HG03175 (cell line): Measurements from ENCODE around the gene CKS1B.

ENCODE experiments used
- ATAC-seq: cut with Tn5 transposase; IDR thresholded peaks from one replicate; pipeline ENCODE4 v1.9.1; 2021; ENCODE audit warnings: mild to moderate bottlenecking, moderate library complexity; ENCODE audit not compliant: unreplicated experiment

CKS1B gene

DNA sequence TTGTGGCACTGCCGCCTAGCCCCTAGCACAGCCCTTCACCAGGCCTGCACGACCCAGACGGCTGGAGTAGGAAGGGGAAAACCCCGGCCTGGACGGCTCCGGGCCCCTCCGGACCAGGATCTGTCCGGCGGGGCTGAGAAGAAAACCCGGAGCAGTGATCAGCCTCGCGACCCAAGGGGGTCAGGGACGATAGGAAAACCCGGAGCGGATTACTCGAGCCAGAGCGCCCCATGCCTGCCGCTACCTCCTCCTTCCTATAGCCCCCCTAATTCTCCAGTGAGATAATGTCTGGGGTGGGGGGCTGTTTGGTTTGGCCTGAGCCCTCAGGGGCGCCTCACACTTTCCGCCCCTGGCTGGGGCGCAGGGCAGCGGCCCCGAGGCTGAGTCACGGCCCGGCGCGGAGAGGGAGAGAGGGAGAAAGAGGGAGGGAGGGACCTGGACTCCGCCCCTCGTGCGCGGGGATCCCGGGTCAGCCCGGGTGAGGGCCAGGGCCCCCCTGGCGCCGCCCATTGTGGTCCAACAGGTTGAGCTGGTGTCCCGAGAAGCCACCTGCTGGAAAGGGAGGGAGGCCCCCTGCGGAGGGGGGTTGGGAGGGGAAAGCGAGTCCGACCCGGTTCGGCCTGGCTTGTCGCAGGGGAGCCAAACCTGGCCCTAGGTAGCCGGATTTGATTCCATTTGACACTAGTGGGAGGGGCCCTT lies 26.4 kb downstream of the CKS1B start:
- ATAC-seq, result peak; percentile 37

DNA sequence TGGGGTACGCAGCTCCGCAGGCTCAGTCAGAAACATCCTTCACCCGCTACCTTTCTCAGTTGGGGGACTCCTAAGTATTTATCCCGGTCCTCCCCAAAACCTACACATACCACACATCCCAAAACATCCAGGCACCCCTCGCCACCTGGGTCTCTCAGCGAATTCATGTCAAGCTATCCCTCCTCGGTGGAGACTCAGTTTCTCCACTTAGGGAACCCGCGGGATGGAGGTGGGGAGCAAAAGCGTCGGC lies 26.9 kb downstream of the CKS1B start:
- ATAC-seq, result no peak

DNA sequence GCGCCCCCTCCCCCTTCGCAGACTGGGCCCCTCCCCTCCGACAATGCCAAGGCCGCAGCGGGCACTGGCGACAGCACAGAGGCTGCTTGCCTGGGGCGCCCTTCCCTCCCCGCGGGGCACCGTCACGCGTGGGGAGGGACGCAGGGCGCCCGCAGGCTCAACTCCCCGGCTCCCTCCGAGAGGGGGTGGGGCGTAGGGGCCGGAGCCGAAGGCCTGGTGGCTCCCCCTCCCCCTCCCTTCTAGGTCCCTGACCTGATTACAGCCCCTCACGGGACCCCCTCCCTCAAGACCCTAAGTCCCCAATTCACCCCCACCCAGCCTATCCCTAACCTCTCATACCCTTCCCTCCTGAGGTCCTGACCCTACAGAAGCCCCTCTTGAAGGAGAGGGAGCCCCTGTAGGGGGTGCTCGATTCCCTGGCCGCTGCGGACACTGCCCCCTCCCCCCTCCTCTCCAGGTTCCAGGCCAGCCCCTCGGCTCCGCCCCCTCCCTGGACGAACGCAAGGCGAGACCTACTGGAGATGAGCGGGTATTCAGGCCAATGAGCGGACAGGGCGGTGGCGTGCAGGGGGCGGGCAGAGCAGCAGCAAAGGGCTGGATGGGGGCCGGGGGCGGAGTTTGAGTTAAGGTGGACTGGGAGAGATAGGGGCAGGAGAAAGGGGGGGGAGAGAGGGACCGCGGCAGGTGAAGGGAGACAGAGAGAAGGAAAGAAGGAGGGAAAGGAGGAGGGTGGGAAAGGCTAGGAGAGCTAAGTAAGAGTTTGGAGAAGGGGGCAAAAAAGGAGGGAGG lies 27.4 kb downstream of the CKS1B start:
- ATAC-seq, result peak; percentile 62

DNA sequence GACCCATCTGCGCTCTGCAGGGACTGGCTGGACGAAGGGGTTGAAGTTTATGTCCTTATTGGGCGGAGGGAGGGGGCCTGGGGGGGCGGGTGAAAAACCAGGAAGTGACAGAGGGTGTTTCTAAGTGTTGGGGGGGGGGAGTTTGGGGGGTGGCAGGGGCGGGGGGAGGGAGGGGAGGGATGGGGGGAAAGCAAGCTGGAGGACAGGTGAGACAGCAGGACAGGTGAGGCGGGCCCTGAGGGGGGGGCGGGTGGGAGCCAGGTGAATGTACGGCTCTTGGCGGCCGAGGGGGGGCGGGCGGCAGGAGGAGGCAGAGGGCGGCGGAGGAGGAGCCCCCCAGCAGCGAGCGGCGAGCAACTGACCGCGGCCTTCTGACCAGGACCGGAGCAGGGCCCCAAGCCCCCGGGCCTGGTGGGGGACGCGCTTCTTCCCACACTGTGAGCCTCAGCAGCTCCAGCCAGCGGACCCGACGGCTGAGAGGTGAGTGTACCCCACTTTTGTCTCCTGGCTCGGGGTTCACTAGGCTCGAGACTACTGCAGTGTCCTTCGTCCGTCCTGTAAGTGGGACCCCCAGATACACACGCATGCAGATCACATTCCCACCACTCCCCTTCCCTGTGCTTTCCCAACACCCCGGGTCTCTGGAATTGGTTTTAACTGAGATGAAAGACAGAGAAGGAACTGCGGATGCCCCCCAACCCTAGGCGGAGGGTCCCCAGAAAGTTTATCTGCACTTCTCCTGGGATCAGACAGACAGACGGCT lies 28.2 kb downstream of the CKS1B start, which contains the start of gene ZBTB7B:
TSS of gene ZBTB7B (plus strand) at position 339 of the 763 bp plus-strand sequence. CDS start 11,859 bp downstream, outside the sequence.
- peak; percentile 6 for ATAC-seq

DNA sequence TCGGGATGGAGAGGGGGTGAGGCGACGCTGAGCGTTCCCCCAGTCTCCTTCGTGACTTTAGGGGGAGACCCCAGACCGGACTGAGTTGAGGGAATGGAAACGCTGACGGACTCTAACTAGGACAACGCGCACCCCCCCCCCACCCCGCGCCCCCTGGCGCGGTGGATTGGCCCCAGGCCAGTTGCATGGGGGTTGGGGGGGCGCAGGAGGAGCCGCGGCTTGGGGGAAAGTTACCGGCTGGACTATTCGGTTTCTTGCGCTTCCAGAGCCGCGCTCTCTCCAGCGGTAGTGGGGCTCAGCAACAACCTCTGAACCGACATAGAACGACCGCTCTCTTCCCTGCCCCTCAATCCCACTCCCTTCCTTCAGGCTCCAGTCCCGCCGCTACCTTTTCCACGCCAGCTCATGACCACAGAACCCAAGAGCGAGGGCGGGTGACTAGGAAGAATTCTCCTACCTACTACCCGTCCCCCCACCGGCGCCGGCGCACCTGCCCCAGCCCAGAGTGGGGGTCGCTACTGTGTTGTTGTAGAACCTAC lies 28.8 kb downstream of the CKS1B start:
- no peak for ATAC-seq

DNA sequence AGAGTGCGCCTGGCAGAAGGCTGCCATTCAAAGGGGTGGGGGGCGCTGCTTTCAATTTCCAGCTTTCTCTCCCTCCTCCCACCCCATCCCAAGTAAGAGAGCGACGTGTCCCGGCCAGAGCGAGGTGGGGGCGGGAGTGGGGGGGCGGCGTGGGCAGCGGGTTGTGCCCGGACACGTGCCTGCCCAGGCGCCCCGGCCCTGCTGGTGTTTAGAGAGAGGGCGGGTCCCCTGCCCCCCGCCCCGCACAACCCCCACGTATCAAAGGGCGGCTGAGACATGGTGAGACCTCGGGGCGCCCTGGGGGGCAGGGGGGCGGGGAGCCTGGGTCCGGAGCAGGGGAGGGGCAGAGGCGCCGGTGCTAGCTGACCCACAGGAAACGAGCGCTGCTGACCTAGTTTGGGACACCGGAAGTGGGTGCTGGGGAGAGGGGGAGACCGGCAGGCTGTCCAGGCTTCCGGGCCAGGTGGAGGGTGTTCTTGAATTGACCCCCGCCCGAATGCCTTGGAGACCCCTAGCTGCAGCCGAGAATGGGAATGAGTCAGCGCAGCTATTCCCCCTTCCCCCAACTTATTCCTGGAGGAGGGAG lies 29.4 kb downstream of the CKS1B start:
- no peak for ATAC-seq

DNA sequence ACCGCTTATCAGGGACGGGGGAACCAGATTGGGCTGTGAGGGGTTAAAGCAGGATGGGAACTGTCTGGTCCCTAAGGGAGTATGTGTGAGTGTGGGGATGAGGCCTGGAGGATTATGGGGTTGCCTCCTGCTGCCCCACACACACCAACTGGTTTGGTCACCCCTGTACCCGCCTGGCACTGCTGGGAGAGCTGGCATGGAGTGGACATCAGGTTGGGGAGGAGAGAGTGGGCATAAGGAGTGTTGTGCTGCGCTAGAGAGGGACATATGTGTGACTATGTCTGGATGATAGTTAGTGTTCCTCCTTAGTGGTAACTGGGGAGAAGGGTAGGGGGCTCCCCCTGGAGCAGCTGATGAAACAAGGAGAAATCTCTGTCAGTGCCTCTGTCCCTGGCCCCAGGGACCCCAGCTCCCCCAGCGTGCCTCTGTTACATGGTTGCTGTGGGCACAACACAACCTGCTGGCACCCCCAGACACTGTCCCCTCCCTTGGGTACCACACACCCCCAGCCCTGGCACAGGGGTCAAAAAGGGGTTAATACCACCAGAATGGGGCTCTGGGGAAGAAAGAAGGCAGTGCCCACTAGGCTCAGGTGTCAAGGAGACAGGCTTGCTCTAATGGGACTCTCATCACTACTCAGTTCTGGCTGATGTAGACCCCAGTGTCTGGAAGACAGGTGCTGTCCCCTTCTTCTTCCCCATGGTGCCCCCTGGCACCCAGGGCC lies 30.0 kb downstream of the CKS1B start:
- ATAC-seq, result no peak

GRCh38 chr1:155005076-155006011 lies 30.9 kb downstream of the CKS1B start:
- ATAC-seq, result no peak

DNA sequence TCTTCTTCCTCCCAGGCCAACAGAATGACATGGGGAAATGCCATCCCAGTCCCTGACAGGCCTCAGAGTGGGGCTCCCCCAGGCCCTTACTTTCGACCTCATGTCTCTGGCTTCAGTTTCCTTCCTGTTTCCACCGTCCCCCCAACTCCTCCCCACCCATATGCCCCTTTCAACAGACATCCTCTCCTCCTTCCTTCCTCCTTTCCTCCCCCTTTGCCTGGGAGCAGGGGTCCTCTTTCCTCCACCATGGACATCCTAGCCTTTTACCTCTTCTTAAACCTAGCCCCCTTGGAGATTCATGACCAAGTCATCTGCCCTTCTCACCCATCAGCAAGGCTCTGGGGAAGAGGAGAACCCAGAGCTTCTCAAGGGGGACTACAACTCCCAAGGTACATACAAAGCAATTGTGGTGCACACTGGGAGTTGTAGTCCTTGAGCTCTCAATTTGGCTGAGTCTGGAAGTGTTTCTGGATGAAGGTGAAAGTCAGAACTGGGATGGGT lies 32.2 kb downstream of the CKS1B start:
- no peak for ATAC-seq

- no peak for ATAC-seq
Measured at GRCh38 chr1:155007251-155007828, 32.9 kb downstream of the CKS1B start.

DNA sequence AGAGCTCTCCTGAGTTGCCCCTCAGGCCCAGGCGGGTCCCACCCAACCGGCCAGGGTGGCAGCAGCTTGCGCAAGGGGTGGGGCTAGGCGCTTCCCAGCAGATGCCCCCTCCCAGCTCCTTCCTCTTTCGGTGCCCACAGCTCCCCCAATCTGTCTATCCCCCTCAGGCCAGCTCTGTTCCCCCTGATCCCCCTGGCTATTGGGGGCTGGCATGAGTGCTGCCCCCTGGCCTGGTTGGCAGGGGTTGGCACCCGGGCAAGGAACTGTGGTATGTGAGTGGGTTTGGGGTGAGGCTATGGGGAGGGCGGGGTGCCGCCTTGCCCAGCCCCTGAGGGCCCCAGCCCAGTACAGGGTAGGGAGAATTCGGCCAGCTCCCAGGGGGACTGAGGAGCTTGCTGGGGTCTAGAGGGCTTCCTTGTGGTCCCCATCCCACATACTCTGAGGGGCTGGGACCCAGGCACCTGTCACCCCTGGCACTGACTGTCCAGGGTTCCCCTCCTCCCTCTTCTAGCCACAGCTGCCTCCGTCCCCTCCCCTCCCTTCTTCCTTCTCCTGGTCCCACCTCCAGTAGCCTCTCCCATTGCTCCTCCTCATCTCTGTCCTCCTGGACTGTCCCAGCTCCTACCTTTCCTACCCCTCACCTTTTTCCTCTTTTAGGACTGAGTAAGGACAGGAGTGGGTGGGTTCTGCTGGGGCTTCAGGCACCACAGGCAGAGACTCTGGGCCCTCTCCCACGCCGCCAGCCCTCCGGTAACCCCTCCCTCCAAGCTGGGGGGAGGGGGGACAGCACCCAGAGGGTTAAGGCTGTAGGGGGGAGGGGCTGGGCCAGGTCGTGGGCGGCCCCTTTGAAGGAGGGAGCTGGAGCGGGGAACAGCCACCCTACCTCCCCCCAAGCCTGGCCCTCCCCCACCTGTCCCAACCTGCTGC lies 33.8 kb downstream of the CKS1B start:
- ATAC-seq, result no peak

- ATAC-seq, result no peak
Measured at GRCh38 chr1:155009221-155009711, 34.8 kb downstream of the CKS1B start.

DNA sequence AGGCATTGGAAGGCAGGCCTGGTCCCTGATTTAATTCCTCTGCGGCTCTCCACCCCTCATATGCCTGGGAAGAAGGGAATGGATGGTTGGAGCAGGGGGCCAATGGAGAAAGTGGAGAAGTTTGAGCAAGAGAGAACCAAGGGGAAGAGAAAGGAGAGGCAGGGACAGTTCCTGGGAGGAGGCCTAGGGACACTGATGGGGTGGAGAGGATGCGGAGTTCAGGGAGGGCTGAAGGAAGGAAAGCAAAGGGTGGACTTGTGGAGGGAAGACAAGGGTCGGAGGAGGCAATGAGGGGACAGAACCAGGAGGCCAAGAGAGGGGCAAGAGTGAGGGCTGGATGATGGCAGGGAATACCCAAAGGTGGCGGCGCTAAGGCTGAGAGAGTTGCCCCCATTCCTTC lies 35.3 kb downstream of the CKS1B start:
- no peak for ATAC-seq

DNA sequence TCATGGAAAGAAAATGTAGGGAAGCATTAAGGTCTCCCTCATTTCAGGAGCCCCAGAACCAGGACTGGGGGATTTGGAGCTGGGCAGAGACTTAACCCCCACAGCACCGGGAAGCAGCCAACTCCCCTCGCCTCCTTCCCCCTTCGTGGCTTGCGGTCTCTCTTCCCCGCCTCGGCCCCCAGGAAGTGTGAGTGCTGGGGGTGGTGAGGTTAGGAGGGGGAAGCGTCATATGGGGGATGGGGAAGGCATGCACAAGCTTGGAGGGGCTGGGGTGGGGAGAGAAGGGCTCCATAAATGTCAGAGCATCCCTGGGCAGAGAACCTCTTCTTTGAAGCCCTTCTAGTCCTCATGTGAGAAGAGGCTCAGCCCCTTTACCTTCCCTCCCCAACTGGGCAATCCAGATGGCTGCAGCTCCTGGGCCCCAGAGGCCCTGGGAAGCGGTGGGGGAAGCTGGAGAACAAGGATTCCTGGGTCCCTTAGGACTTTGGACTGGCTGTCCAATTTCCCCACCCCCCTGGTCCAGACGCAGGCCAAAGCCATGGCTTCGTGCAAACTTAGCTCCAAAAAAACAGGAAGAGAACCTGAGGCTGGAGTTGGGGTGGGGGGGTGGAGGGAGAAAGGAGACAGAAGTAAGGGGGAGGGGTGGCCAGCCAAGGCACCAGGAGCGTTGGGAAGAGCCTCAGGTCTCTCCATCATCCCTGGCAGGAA lies 35.9 kb downstream of the CKS1B start:
- ATAC-seq, result no peak

- no peak for ATAC-seq
Measured at GRCh38 chr1:155011004-155011416, 36.5 kb downstream of the CKS1B start.

DNA sequence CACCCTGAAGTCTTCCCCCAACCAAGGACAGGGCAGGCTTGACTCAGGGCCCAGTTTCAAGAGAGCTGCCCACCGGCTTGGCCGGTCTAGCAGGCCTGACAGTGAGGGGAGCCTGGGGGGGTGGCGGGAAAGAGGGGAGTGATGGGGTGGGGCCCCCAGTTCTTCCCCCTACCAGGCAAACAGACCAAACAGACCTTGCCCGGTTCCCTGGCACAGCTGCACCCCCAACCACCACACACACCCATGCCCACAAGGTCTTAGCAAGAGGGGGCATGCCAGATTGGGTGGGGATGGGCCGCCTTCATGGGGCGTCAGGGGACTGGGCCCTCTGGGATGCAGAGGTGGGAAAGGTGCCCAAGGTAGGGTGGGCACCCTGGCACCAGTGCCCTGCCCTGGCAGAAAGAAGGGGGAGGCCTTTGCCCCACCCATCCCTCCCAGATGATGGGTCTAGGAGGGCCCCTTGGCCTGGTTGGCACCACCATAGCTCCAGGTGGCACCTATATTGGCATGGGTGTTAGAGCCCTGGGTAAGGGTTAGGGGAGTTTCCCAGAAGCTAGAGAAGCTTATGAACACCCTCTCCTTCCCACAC lies 37.0 kb downstream of the CKS1B start:
- ATAC-seq, result no peak
